OCI-LY3 (cell line): Measurements from ENCODE around the gene CCNI2.

Source experiments
- CTCF ChIP-seq: fragments of 200-600, 300-600 bp; sonication (generic); IDR thresholded peaks from 2 replicates; pipeline ENCODE4 v1.5.1; 2014; ENCODE audit warnings: antibody characterized with exemption, low read length, low read depth
- EZH2phosphoT487 ChIP-seq: fragments of 200-600 bp; shearing (Covaris generic); IDR thresholded peaks from 2 replicates; pipeline ENCODE4 v1.6.1; 2018; ENCODE audit warnings: antibody characterized with exemption, mixed run types, low read depth

GRCh38 chr5:132737982-132738681, 9.1 kb upstream of the CCNI2 start:
- TF ChIP-seq CTCF: no peak
- no peak for TF ChIP-seq EZH2phosphoT487
